Measurements from ENCODE around the gene PDE3A.

- TF ChIP-seq SP1 (IDR thresholded peaks at IDR 0.05; ENCODE audit: low read depth, low read length) (no peak), E4F1 (IDR thresholded peaks at IDR 0.05; ENCODE audit: borderline replicate concordance, partially characterized antibody) (no peak), USF2 (IDR thresholded peaks at IDR 0.05; ENCODE audit: borderline replicate concordance, low read depth, low read length) (no peak)
These were observed 74.0 kb downstream of the PDE3A start for GRCh38 chr12:20442322-20442721.
